Measurements from ENCODE around the gene SEMA3A.

DNA sequence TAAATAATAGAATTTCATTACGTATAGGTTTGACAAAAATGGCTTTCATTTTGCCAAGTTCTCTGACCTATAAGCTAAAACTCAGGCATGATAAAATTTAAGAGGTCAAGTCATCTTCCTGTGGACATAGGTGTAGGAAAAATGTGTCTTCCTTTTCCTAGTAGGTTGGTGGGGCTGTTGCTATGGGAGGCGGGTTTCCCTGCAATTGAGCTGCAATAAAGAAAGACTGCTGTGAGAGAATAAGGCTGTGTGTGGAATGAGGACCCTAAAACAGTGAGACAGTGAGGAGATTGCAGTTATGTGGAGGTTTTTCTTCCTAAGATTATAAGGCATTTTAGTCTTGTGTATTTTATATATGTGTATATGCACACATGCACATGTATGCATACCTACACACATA lies 13.0 kb upstream of the SEMA3A start:
- TF ChIP-seq, protein P1, sequence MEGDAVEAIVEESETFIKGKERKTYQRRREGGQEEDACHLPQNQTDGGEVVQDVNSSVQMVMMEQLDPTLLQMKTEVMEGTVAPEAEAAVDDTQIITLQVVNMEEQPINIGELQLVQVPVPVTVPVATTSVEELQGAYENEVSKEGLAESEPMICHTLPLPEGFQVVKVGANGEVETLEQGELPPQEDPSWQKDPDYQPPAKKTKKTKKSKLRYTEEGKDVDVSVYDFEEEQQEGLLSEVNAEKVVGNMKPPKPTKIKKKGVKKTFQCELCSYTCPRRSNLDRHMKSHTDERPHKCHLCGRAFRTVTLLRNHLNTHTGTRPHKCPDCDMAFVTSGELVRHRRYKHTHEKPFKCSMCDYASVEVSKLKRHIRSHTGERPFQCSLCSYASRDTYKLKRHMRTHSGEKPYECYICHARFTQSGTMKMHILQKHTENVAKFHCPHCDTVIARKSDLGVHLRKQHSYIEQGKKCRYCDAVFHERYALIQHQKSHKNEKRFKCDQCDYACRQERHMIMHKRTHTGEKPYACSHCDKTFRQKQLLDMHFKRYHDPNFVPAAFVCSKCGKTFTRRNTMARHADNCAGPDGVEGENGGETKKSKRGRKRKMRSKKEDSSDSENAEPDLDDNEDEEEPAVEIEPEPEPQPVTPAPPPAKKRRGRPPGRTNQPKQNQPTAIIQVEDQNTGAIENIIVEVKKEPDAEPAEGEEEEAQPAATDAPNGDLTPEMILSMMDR (IDR thresholded peaks at IDR 0.05) = no peak
- TF ChIP-seq ZFX (IDR thresholded peaks at IDR 0.05; ENCODE audit: borderline replicate concordance) = no peak

Data from 22Rv1 (cell line).